Epithelial cell of proximal tubule (primary cell): ENCODE data around the gene STAG1. TPM values are rescaled to one million over a fixed set of nuclear protein-coding genes. Genes with fewer than 3 reads are reported as not detected.
A peak's percentile ranks its signal among the peaks of the same experiment; 100 is the strongest.

ENCODE experiments used
- DNase-seq: peaks from one replicate; pipeline ENCODE4 v3.0.0-alpha.2; 2011; ENCODE audit warnings: low read depth
- H3K4me3 ChIP-seq: 2 replicates; pipeline ENCODE4 v1.5.1; 2011; ENCODE audit warnings: low read depth, mild to moderate bottlenecking, low read length
- total RNA-seq: library from RNA; depleted of rRNA; stranded (reverse); fragments of >200 nt; gene quantifications from 2 replicates; pipeline ENCODE4 v1.2.3, GENCODE V29; 2015
- TF ChIP-seq, protein P1 (sequence below): conservative IDR thresholded peaks from 2 replicates; pipeline ENCODE4 v1.5.1; 2012; ENCODE audit warnings: low read depth, mild to moderate bottlenecking, low read length

Gene STAG1
- total RNA-seq, 1 donor from 2014 or later = 16.3 TPM

DNA sequence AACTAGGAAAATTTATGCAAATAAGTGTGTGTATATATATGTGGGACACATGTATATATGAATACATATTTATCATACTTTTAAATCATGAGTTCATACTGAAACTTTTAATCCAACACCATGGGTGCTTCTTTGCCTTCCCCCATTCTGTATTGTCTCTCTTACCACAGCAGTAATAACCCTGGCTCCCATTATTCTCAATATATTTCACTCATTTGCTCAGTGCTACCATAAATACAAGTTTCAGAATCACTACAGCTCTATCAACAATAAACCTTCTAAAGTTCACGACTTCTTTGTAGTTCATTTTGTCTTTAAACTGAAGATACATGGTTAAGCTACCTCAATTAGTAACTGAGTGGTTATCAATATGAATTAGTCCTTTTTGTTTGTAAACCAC is 419.9 kb downstream of the STAG1 start:
- H3K4me3 ChIP-seq = no peak overlapping the region
- DNase-seq = no peak
- TF ChIP-seq, protein P1, sequence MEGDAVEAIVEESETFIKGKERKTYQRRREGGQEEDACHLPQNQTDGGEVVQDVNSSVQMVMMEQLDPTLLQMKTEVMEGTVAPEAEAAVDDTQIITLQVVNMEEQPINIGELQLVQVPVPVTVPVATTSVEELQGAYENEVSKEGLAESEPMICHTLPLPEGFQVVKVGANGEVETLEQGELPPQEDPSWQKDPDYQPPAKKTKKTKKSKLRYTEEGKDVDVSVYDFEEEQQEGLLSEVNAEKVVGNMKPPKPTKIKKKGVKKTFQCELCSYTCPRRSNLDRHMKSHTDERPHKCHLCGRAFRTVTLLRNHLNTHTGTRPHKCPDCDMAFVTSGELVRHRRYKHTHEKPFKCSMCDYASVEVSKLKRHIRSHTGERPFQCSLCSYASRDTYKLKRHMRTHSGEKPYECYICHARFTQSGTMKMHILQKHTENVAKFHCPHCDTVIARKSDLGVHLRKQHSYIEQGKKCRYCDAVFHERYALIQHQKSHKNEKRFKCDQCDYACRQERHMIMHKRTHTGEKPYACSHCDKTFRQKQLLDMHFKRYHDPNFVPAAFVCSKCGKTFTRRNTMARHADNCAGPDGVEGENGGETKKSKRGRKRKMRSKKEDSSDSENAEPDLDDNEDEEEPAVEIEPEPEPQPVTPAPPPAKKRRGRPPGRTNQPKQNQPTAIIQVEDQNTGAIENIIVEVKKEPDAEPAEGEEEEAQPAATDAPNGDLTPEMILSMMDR = no peak

DNA sequence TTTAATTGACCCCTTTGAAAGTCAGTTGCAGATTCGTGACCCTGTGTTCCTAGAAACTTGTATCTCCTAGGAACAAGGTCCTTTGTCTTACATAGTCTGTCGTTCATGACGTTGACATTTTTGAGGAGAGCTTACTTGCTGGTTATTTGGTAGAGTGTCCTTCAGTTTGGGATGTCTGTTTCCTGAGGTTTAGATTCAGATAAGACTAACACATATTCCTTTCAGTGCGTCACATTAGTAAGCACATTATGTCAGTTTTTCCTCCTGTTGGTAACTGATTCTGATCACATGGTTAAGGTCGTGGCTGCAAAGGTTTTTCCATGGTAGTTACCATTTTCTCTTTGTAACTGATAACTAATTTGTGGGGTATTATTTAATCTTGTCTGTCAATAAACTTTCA is 421.3 kb downstream of the STAG1 start:
- no peak for DNase-seq
- TF ChIP-seq, protein P1 = no peak
- no peak overlapping the region for H3K4me3 ChIP-seq

DNA sequence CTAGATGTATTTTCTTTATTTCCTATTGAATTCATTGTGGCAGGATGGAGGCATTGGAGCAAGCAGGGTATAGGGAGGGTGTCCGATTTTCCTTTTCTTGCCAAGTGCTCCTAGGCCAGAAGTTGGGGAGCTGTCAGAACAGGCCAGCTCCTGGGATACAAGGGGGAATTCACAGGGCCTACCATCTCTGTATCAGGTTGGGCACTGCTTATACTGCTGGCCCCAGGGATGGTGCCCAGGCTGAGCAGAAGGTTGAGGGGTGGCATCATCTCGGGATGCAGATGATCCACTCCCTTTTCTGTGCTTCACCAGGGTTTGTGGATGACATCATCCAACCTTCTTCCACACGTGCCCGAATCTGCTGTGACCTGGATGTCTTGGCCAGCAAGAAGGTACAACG is 422.6 kb downstream of the STAG1 start:
- TF ChIP-seq, protein P1 = no peak
- no peak overlapping the region for H3K4me3 ChIP-seq
- DNase-seq = no peak

DNA sequence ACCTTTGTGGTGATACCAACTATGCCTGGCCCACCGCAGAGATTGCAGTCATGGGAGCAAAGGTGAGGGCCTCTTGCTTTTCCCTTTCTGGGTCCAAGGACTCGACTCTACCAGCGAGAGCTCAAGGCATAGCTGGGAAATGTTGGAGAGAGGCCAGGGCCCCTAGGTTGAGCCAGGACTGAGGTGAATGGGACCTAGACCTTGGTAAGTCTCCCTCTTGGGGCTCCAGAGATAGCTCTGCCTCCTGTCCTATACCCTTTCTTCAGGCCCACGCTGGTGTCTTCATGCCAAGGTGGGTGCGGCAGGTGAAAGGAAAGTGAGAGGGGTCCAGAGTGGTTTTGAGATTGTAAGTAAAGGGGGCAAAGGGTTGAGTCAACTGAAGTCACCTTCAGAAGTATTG is 424.5 kb downstream of the STAG1 start:
- TF ChIP-seq, protein P1 = no peak
- no peak overlapping the region for H3K4me3 ChIP-seq
- DNase-seq = no peak

DNA sequence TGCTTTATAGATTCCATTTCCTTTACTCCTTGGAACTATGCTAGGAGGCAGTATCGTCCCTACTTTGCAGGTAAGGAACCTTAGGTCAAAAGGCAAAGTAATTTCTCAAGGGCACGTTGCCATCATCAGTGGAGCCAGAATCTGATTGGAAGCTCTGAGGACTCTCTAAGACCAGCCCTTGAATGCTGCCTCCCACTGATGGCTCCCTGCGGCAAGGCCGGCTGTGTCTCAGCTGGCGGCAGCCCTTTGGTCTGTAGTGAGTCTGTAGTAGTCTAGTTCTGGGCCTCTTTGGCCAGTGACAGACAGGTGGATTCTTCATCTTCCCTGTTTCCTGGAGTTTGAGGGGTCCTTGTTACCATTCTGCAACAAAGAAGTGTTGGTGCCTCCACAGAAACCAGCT is 425.9 kb downstream of the STAG1 start:
- TF ChIP-seq, protein P1 = no peak
- no peak overlapping the region for H3K4me3 ChIP-seq
- no peak for DNase-seq

DNA sequence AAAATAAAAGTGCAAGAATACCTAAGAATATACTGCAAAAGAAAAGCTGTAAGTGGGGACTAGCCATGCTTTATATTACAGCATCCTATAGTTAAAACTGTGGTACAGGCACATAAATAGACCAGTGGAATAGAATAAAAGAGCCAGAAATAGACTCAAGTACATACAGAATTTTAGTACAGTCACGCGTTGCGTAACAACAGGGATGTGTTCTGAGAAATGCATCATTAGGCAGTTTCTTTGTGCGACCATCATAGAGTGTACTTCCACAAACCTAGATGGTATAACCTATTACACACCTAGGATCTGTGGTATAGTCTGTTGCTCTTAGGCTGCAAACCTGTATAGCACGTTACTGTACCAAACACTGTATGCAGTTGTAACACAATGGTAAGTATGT is 440.2 kb downstream of the STAG1 start:
- TF ChIP-seq, protein P1 = no peak
- no peak for DNase-seq
- no peak overlapping the region for H3K4me3 ChIP-seq

DNA sequence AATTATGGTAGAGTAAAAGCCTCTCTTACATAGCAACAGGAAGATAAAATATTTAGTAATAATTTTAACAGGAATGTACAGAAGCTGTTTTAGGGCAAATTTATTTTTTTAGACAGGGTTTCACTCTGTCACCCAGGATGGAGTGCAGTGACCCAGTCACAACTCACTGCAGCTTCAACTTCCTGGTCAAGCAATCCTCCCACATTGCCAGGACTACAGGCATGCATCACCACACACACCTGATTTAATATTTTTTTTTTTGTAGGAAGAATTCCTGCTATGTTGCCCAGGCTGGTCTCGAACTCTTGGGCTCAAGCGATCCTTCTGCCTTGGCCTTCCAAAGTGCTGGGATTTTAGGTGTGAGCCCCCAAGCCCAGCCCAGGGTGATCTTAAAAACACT is 440.9 kb downstream of the STAG1 start:
- peak; percentile 18 for DNase-seq
- TF ChIP-seq, protein P1 = no peak

More for the DNA sequence above, 440.9 kb downstream of the STAG1 start:
- H3K4me3 ChIP-seq = no peak overlapping the region
